Measurements from ENCODE around the gene CSGALNACT2.
"Not testable (repeated sequence)": the region's sequence is repeated elsewhere in the genome, so short reads cannot be mapped to it uniquely, and the experiment has no call there.

Gene CSGALNACT2

GRCh38 chr10:43217563-43218205, 79.4 kb downstream of the CSGALNACT2 start:
- no peak for DNase-seq

- DNase-seq, result no peak
Measured at GRCh38 chr10:43218206-43218950, 80.1 kb downstream of the CSGALNACT2 start.

GRCh38 chr10:43218951-43219837, 80.9 kb downstream of the CSGALNACT2 start:
- no peak for DNase-seq

- no peak for DNase-seq
Measured at GRCh38 chr10:43219848-43220247, 81.6 kb downstream of the CSGALNACT2 start.

GRCh38 chr10:43220251-43220650, 82.0 kb downstream of the CSGALNACT2 start:
- not testable (repeated sequence) for DNase-seq

GRCh38 chr10:43220657-43221418, 82.6 kb downstream of the CSGALNACT2 start:
- no peak for DNase-seq

- DNase-seq, result no peak
Measured at GRCh38 chr10:43221419-43222209, 83.4 kb downstream of the CSGALNACT2 start.

GRCh38 chr10:43222210-43222720, 84.0 kb downstream of the CSGALNACT2 start:
- DNase-seq, result no peak

GRCh38 chr10:43223056-43223455, 84.8 kb downstream of the CSGALNACT2 start:
- DNase-seq, result no peak

GRCh38 chr10:43224321-43224720, 86.1 kb downstream of the CSGALNACT2 start:
- DNase-seq, result no peak

GRCh38 chr10:43225004-43225786, 87.0 kb downstream of the CSGALNACT2 start:
- no peak for DNase-seq

GRCh38 chr10:43225787-43226153, 87.5 kb downstream of the CSGALNACT2 start:
- peak; percentile 55 for DNase-seq

- no peak for DNase-seq
Measured at GRCh38 chr10:43226441-43226840, 88.2 kb downstream of the CSGALNACT2 start.

GRCh38 chr10:43226851-43227845, 88.9 kb downstream of the CSGALNACT2 start:
- DNase-seq, result no peak

GRCh38 chr10:43227911-43228782, 89.9 kb downstream of the CSGALNACT2 start:
- DNase-seq, result no peak

- DNase-seq, result no peak
Measured at GRCh38 chr10:43228783-43229207, 90.5 kb downstream of the CSGALNACT2 start.

- peak; percentile 57 for DNase-seq
Measured at GRCh38 chr10:43229208-43230061, 91.2 kb downstream of the CSGALNACT2 start.
